Medulla oblongata (tissue), 1 donor: Measurements from ENCODE around the gene GOLGA8A.
"Not testable (repeated sequence)": the region's sequence is repeated elsewhere in the genome, so short reads cannot be mapped to it uniquely, and the experiment has no call there.

Experiments
- DNase-seq: peaks from one replicate; pipeline ENCODE4 v3.0.0-alpha.2; 2015; ENCODE audit errors: extremely low spot score

GOLGA8A gene

DNA sequence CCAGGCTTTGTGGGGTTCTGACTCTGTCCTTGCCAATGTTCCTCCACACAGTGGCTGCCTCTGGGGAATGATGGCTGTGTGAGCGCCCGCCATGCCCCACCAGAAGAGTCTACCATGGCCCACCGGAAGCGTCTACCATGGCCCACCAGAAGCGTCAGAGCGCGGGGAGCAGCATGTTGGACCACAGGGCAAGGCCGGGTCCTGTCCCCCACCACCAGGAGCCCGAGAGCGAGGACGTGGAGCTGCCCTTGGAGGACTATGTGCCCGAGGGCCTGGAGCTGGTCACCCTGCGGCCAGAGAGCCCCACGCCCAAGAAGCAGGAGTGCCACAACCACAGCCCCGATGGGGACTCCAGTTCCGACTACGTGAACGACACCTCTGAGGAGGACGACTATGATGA, 28.1 kb downstream of the GOLGA8A start:
- DNase-seq = not testable (repeated sequence)

DNA sequence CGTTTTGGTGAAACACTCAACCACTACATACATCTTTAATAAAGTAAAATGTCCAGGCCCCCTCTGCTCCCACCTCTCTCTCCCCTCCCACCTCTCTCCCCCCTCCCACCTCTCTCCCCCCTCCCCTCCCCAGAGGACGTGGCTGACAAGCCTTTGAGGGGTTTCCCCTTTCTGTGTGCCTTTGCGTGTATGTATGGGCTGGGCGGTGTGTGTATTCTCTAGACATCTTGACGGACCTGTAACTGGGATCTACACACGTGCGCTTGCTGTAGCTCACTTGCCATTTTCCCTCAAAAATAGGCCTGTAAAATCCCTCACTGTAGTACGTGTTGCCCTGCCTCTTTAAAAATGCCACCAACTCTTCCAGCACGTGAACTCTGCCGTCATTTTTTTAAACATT, 28.6 kb downstream of the GOLGA8A start:
- DNase-seq = not testable (repeated sequence)

- DNase-seq = not testable (repeated sequence)
Observed at GRCh38 chr15:34403899-34404298, 33.7 kb downstream of the GOLGA8A start.

- not testable (repeated sequence) for DNase-seq
Observed at GRCh38 chr15:34403160-34403598, 34.4 kb downstream of the GOLGA8A start.

GRCh38 chr15:34397637-34398259, 39.9 kb downstream of the GOLGA8A start:
- not testable (repeated sequence) for DNase-seq

DNA sequence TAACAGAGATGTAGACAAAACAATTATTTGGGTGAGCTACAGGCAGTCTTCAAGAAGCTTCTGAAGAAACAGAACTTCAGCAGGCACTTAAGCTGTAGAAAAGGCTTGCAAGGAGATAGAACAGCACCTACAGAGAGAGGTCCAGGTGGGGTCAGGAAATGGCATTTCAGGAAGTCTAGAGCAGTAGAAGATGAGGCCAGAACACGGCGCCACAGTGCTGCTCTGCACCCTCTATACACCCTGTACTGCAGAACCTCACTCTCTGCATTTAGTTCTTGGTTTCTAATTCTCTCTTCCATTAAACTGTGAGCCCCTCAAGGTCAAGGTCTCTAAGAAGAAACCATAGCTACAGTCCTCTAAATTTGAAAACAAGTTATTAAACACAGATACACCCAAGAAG, 44.6 kb downstream of the GOLGA8A start:
- DNase-seq = not testable (repeated sequence)

DNA sequence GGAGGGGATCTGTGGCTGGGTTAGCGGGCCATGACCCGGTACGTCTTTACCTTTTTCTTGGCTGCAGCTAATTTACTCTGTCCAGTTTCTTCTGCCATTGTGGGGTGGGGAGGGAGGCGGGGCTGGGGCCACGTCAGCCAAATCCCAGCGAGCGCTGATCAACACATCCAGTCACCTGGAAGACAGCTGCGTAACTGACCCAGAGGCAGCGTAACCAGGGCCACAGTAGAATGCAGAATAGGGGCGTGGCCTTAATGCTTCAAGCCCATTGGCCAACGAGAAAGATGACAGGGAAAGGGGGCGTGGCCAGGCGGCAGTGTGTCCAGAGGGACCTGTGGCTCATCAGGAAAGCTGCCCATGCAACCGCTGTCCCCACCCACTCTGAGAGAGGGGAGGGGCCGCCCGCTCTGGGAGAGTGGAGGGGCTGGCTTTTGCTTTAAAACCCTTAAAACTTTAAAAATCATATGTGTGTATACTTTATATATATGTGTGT, 48.0 kb downstream of the GOLGA8A start:
- not testable (repeated sequence) for DNase-seq
